OCI-LY3 (cell line): Measurements from ENCODE around the gene DZIP1L.

ENCODE experiments used
- H2AFZ ChIP-seq: fragments of 200-600, 300-600 bp; shearing (Covaris generic); 2 replicates; pipeline ENCODE4 v1.6.0; 2014; ENCODE audit warnings: antibody characterized with exemption, low read depth, low read length
- H3K27ac ChIP-seq: fragments of 200-600, 300-600 bp; sonication (generic); 2 replicates; pipeline ENCODE4 v1.5.1; 2014; ENCODE audit warnings: mild to moderate bottlenecking, low read length, moderate library complexity, mixed read lengths
- H3K27me3 ChIP-seq: fragments of 200-600, 300-600 bp; sonication (generic); 2 replicates; pipeline ENCODE4 v1.6.1; 2014; ENCODE audit warnings: low read depth, low read length, mixed read lengths
- H3K36me3 ChIP-seq: fragments of 200-600, 300-600 bp; sonication (generic); replicated peaks from 2 replicates; pipeline ENCODE3; 2014; ENCODE audit warnings: low read depth, low read length, mixed read lengths
- H3K4me1 ChIP-seq: fragments of 300-600, 200-600 bp; sonication (generic); 2 replicates; pipeline ENCODE4 v1.6.1; 2014; ENCODE audit warnings: low read length, mixed read lengths
- H3K4me2 ChIP-seq: fragments of 200-600, 300-600 bp; sonication (generic); 2 replicates; pipeline ENCODE4 v1.6.1; 2014; ENCODE audit warnings: low read length, mixed read lengths
- H3K4me3 ChIP-seq: fragments of 300-600, 200-600 bp; sonication (generic); 2 replicates; pipeline ENCODE4 v1.5.1; 2014; ENCODE audit warnings: antibody characterized with exemption, mild to moderate bottlenecking, low read length, moderate library complexity
- H3K79me2 ChIP-seq: fragments of 300-600, 200-600 bp; shearing (Covaris generic); 2 replicates; pipeline ENCODE4 v1.6.1; 2014; ENCODE audit warnings: mild to moderate bottlenecking, low read length, mixed read lengths
- H3K9ac ChIP-seq: fragments of 300-600, 200-600 bp; shearing (Covaris generic); 2 replicates; pipeline ENCODE4 v1.6.0; 2014; ENCODE audit warnings: mild to moderate bottlenecking, low read length, moderate library complexity
- H3K9me3 ChIP-seq: fragments of 200-600, 300-600 bp; shearing (Covaris generic); 2 replicates; pipeline ENCODE4 v1.6.1; 2014; ENCODE audit warnings: low read length, mixed read lengths; ENCODE audit not compliant: insufficient read depth
- H4K20me1 ChIP-seq: fragments of 200-600, 300-600 bp; sonication (generic); 2 replicates; pipeline ENCODE4 v1.6.1; 2016; ENCODE audit warnings: low read length, mixed read lengths; ENCODE audit not compliant: insufficient read depth
- EZH2phosphoT487 ChIP-seq: fragments of 200-600 bp; shearing (Covaris generic); IDR thresholded peaks from 2 replicates; pipeline ENCODE4 v1.6.1; 2018; ENCODE audit warnings: antibody characterized with exemption, mixed run types, low read depth
- TF ChIP-seq, protein P1 (sequence below): fragments of 200-600, 300-600 bp; sonication (generic); IDR thresholded peaks from 2 replicates; pipeline ENCODE4 v1.5.1; 2014; ENCODE audit warnings: antibody characterized with exemption, low read length, low read depth

Gene DZIP1L

DNA sequence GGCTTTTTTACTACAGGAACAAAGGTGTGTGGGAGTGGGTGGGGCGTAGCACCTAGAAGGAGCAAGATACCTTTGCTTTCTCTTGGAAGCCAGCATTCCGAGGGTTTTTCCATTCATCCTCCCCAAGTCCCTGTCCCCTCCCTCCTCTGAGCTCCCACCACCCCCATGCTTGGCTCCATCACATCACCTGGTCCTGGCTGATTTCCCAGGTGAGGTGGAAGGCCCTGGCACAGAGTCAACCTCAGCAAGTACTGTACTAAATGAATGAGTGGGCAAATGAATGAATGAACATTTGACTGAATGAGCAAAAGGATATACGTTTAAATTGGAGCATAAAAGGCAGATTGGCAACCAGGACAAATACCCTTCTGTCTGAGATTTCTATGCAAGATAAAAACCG is 45.4 kb downstream of the DZIP1L start:
- Histone ChIP-seq H3K4me2 (no peak overlapping the region), H4K20me1 (no peaks in the 10 kb centered on the region), H3K9me3 (no peaks in the 10 kb centered on the region), H2AFZ (no peak overlapping the region), H3K9ac (no peak overlapping the region), H3K79me2 (no peaks in the 10 kb centered on the region), H3K36me3 (no peaks in the 10 kb centered on the region), H3K4me1 (peaks cover 8% of the 10 kb centered on the region), H3K27ac (no peak overlapping the region), H3K27me3 (peaks cover 35% of the 10 kb centered on the region), H3K4me3 (no peak overlapping the region)
- no peak for TF ChIP-seq EZH2phosphoT487
- TF ChIP-seq, protein P1, sequence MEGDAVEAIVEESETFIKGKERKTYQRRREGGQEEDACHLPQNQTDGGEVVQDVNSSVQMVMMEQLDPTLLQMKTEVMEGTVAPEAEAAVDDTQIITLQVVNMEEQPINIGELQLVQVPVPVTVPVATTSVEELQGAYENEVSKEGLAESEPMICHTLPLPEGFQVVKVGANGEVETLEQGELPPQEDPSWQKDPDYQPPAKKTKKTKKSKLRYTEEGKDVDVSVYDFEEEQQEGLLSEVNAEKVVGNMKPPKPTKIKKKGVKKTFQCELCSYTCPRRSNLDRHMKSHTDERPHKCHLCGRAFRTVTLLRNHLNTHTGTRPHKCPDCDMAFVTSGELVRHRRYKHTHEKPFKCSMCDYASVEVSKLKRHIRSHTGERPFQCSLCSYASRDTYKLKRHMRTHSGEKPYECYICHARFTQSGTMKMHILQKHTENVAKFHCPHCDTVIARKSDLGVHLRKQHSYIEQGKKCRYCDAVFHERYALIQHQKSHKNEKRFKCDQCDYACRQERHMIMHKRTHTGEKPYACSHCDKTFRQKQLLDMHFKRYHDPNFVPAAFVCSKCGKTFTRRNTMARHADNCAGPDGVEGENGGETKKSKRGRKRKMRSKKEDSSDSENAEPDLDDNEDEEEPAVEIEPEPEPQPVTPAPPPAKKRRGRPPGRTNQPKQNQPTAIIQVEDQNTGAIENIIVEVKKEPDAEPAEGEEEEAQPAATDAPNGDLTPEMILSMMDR: no peak

DNA sequence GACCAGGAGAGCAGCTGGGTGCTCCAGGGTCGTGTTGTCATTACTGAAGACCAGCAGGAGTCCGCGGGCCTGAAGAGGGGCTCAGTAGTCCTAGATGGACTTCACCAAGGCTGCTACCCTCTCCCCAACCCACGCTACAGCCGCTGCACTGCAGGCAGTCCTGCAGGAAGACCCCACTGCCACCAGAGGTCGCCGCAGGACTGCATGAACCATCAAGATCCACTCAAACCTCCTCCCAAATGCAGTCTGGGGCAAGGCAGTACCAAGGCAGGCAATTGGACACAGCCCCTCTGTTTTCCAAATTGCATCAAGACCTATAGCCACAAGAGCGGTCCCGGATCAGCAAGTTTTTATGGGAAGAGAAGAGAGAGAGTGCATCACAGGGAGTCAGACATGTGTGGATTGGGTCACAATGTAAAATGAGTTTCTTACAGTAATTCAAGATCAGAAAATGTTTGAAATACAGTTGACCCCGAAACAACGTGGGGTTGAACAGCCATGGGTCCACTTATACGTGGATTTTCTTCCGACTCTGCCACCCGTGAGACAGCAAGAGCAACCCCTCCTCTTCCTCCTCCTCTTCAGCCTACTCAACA is 46.7 kb downstream of the DZIP1L start:
- no peak overlapping the region for H3K27ac ChIP-seq
- no peak overlapping the region for H3K4me3 ChIP-seq
- H3K27me3 ChIP-seq: peaks cover 30% of the 10 kb centered on the region
- H3K4me1 ChIP-seq: peaks cover 8% of the 10 kb centered on the region
- no peaks in the 10 kb centered on the region for H3K79me2 ChIP-seq
- TF ChIP-seq, protein P1: peak; percentile 93
- no peak for TF ChIP-seq EZH2phosphoT487
- H3K9me3 ChIP-seq: no peaks in the 10 kb centered on the region
- no peak overlapping the region; the same call in 1 of the 2 replicates for H2AFZ ChIP-seq
- peak overlapping the region; percentile 28; the same call in 1 of the 2 replicates for H3K4me2 ChIP-seq
- H3K36me3 ChIP-seq: no peaks in the 10 kb centered on the region
- no peaks in the 10 kb centered on the region for H4K20me1 ChIP-seq
- no peak overlapping the region for H3K9ac ChIP-seq

DNA sequence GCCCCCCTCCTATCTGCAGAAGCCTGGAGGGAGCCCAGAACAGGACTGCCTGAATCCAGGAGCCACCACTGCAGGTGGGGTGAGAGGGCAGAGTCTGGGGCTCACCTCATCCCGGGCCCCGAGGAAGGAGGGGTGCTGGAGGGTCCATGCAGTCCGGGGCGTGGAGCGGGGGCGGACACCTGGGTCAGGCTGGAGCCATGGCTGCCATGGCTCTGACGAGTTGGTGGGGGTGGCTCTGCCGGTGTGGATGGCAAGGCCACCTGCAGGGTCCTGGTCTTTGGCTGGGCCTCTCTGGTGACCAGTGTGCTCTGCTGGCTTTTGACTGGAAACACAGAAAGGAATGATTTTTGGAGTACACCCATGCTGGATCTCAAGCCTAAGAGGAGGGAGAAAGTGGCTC is 47.4 kb downstream of the DZIP1L start:
- H3K79me2 ChIP-seq: no peaks in the 10 kb centered on the region
- no peak overlapping the region for H3K4me2 ChIP-seq
- no peak overlapping the region for H3K9ac ChIP-seq
- no peaks in the 10 kb centered on the region for H4K20me1 ChIP-seq
- no peaks in the 10 kb centered on the region for H3K9me3 ChIP-seq
- H2AFZ ChIP-seq: no peak overlapping the region
- no peak overlapping the region for H3K4me3 ChIP-seq
- H3K4me1 ChIP-seq: peaks cover 8% of the 10 kb centered on the region
- no peaks in the 10 kb centered on the region for H3K36me3 ChIP-seq
- TF ChIP-seq EZH2phosphoT487: no peak
- TF ChIP-seq, protein P1: no peak
- H3K27ac ChIP-seq: no peak overlapping the region
- peaks cover 24% of the 10 kb centered on the region for H3K27me3 ChIP-seq

- no peaks in the 10 kb centered on the region for H4K20me1 ChIP-seq
- no peak for TF ChIP-seq EZH2phosphoT487
- TF ChIP-seq, protein P1: no peak
- peaks cover 22% of the 10 kb centered on the region; the same call in 1 of the 2 replicates for H3K27me3 ChIP-seq
- no peak overlapping the region for H3K9ac ChIP-seq
- no peak overlapping the region for H3K4me3 ChIP-seq
- peaks cover 8% of the 10 kb centered on the region for H3K4me1 ChIP-seq
- no peak overlapping the region for H3K4me2 ChIP-seq
- no peaks in the 10 kb centered on the region for H3K79me2 ChIP-seq
- H3K9me3 ChIP-seq: no peaks in the 10 kb centered on the region
- H3K36me3 ChIP-seq: no peaks in the 10 kb centered on the region
- no peak overlapping the region for H3K27ac ChIP-seq
- no peak overlapping the region for H2AFZ ChIP-seq
These were observed 48.4 kb downstream of the DZIP1L start for GRCh38 chr3:138066972-138067371.
